ENCODE measurements around the gene RAB6B. TPM values are rescaled to one million over a fixed set of nuclear protein-coding genes. Genes with fewer than 3 reads are reported as not detected.

The RAB6B gene
- total and polyA plus RNA-seq, 2 of the 4 experiments (the other 2 are of a cell fraction), result 0.18 to 1.2 TPM

DNA sequence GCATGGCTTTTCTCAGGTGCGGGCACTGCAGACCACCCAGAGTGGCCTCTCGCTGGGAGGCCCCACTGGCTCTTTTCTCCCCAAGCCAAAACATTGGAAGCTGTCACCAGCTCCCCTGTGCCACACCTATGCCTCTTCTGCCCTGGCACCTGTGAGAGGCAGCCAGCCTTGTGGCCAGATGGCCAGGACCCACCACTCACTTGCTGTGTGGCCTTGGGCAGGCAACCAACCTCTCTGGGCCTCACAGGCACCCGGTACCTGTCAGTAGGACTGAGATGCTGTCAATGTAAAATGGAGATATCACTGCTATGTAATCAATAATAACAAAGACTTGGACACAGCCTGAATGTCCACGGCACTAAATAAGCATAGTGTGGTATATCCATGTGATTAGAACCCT lies 53.5 kb downstream of the RAB6B start:
- intact Hi-C loops (cut with micrococcal nuclease) (no loop called here), dilution Hi-C loops (cut with HindIII; ENCODE audit: low sequenced_read_pairs, unreplicated experiment) (no loop called here), in situ Hi-C loops (cut with MboI; ENCODE audit: low sequenced_read_pairs) (no loop called here)
- Histone ChIP-seq H3K4me1 (ENCODE audit: control insufficient read depth, insufficient read depth, low read length) (no peaks in the 10 kb centered on the region; the same call in 1 of the 2 replicates), H3K56ac (ENCODE audit: extremely low read depth, insufficient read depth, low read length) (no peak overlapping the region), H2BK120ac (ENCODE audit: low read depth, low read length) (no peak overlapping the region), H2BK20ac (ENCODE audit: low read depth, low read length) (no peak overlapping the region), H3K9me3 (ENCODE audit: control insufficient read depth, insufficient read depth, low read length) (no peaks in the 10 kb centered on the region), H2AFZ (replicated peaks; ENCODE audit: low read length, poor library complexity) (no peak overlapping the region), H4K8ac (ENCODE audit: low read depth in 2 of 2, low read length in 2 of 2) (no peak overlapping the region), H3K36me3 (ENCODE audit: control insufficient read depth, insufficient read depth, low read length) (no peaks in the 10 kb centered on the region), H4K5ac (ENCODE audit: low read depth, low read length) (no peak overlapping the region), H3K4me3 (ENCODE audit: insufficient read depth, low read depth, low read length) (no peak overlapping the region), H3K79me1 (ENCODE audit: low read depth in 1 of 2, low read length in 2 of 2) (no peaks in the 10 kb centered on the region), H2AK5ac (ENCODE audit: low read depth, low read length) (no peak overlapping the region), H2BK15ac (ENCODE audit: low read depth, low read length) (no peak overlapping the region), H3K4me2 (ENCODE audit: low read depth, low read length) (no peak overlapping the region), H4K91ac (ENCODE audit: insufficient read depth, low read depth, low read length) (no peak overlapping the region), H3K4ac (ENCODE audit: low read depth, low read length) (no peak overlapping the region), H3K14ac (replicated peaks; ENCODE audit: low read depth, low read length) (no peak overlapping the region), H2BK5ac (ENCODE audit: low read depth, low read length, poor library complexity, severe bottlenecking) (no peak overlapping the region), H2AK9ac (replicated peaks; ENCODE audit: low read depth, low read length, poor library complexity) (no peak overlapping the region), H3K23ac (ENCODE audit: low read depth, low read length) (no peak overlapping the region), H3K9me1 (ENCODE audit: insufficient read depth, low read length) (no peaks in the 10 kb centered on the region), H3K27ac (ENCODE audit: insufficient read depth, low read length) (no peak overlapping the region), H4K20me1 (ENCODE audit: insufficient read depth, low read length) (no peaks in the 10 kb centered on the region; the same call in 1 of the 2 replicates), H3K18ac (ENCODE audit: low read depth, low read length) (no peak overlapping the region), H3K9ac (ENCODE audit: low read depth, low read length) (no peak overlapping the region), H3K27me3 (ENCODE audit: control insufficient read depth, insufficient read depth, low read length) (peaks cover 6% of the 10 kb centered on the region)
- TF ChIP-seq FOS (IDR thresholded peaks at IDR 0.05; ENCODE audit: low read depth, low read length) (no peak), NFE2L2 (IDR thresholded peaks at IDR 0.05; ENCODE audit: low read depth, low read length) (no peak), MAZ (IDR thresholded peaks at IDR 0.05; ENCODE audit: borderline replicate concordance, low read depth, low read length) (no peak), CHD1 (IDR thresholded peaks at IDR 0.05; ENCODE audit: low read depth, low read length) (no peak), CEBPB (IDR thresholded peaks at IDR 0.05; ENCODE audit: low read depth, low read length) (no peak), SMC3 (IDR thresholded peaks at IDR 0.05; ENCODE audit: low read depth, low read length) (no peak), MXI1 (IDR thresholded peaks at IDR 0.05; ENCODE audit: borderline replicate concordance, low read depth, low read length) (no peak), BHLHE40 (IDR thresholded peaks at IDR 0.05; ENCODE audit: low read depth, low read length) (no peak), MAFK (IDR thresholded peaks at IDR 0.05; ENCODE audit: low read depth, low read length) (no peak), USF2 (IDR thresholded peaks at IDR 0.05; ENCODE audit: low read depth, low read length) (no peak), RAD21 (IDR thresholded peaks at IDR 0.05; ENCODE audit: low read length) (no peak), RFX5 (IDR thresholded peaks at IDR 0.05; ENCODE audit: low read depth, low read length) (no peak)
- TF ChIP-seq, protein P1, sequence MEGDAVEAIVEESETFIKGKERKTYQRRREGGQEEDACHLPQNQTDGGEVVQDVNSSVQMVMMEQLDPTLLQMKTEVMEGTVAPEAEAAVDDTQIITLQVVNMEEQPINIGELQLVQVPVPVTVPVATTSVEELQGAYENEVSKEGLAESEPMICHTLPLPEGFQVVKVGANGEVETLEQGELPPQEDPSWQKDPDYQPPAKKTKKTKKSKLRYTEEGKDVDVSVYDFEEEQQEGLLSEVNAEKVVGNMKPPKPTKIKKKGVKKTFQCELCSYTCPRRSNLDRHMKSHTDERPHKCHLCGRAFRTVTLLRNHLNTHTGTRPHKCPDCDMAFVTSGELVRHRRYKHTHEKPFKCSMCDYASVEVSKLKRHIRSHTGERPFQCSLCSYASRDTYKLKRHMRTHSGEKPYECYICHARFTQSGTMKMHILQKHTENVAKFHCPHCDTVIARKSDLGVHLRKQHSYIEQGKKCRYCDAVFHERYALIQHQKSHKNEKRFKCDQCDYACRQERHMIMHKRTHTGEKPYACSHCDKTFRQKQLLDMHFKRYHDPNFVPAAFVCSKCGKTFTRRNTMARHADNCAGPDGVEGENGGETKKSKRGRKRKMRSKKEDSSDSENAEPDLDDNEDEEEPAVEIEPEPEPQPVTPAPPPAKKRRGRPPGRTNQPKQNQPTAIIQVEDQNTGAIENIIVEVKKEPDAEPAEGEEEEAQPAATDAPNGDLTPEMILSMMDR (conservative IDR thresholded peaks at IDR 0.05; ENCODE audit: low read depth, low read length), result no peak
- TF ChIP-seq, protein P2, sequence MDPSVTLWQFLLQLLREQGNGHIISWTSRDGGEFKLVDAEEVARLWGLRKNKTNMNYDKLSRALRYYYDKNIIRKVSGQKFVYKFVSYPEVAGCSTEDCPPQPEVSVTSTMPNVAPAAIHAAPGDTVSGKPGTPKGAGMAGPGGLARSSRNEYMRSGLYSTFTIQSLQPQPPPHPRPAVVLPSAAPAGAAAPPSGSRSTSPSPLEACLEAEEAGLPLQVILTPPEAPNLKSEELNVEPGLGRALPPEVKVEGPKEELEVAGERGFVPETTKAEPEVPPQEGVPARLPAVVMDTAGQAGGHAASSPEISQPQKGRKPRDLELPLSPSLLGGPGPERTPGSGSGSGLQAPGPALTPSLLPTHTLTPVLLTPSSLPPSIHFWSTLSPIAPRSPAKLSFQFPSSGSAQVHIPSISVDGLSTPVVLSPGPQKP (IDR thresholded peaks at IDR 0.05; ENCODE audit: borderline replicate concordance, low read depth, low read length), result no peak
- ChIA-PET POLR2A (ENCODE audit: unreplicated experiment) (no interaction called here), CTCF (no interaction called here)
- BruUV-seq (replicated peaks), result no TSS peak
- no CpG with 5 or more reads among the region's 4 CpGs for WGBS, 2 experiments (ENCODE audit: extremely low coverage in 2 of 2, insufficient read length in 1 of 2)
- ATAC-seq (ENCODE audit: low read depth), result no peak
- no peak for DNase-seq
